ENCODE results near the gene CFAP299.

CFAP299 gene

DNA sequence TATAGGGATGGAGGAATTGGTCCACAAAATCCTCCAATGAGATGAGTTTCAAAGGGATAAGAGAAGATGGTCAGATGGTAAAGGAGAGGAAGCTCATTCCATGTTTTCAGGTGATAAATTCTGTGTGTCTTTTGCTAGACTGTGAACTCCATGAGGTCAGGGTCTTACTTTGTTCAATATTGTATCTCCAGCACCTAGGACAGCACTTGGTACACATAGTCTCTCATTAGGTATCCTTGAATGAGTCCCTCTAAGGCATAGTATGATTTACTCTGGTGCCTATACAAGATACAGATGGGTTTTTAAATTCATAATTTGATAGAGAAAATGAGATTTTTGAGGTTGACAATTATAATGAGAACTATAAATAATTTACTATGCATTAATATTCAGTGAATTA, 510.7 kb downstream of the CFAP299 start:
- no peak overlapping the region for H2AK5ac ChIP-seq (ENCODE audit: low read length)
- H3K27ac ChIP-seq (ENCODE audit: low read depth, low read length) = no peak overlapping the region
- no peak overlapping the region for H3K9ac ChIP-seq (ENCODE audit: low read length)
- H3K4me3 ChIP-seq (ENCODE audit: low read length) = no peak overlapping the region
- no peak overlapping the region for H3K18ac ChIP-seq (ENCODE audit: low read length)
- no peaks in the 10 kb centered on the region for H3K79me1 ChIP-seq (ENCODE audit: low read length)
- H2BK120ac ChIP-seq (ENCODE audit: low read depth, low read length) = no peak overlapping the region
- H4K5ac ChIP-seq (ENCODE audit: low read length) = no peak overlapping the region
- H3K27me3 ChIP-seq (ENCODE audit: insufficient read depth, low read length, poor library complexity) = peaks cover 2% of the 10 kb centered on the region
- H2BK15ac ChIP-seq (replicated peaks; ENCODE audit: low read depth) = no peak overlapping the region
- H3K4ac ChIP-seq (ENCODE audit: low read depth, low read length) = no peak overlapping the region
- no peak overlapping the region for H3K4me2 ChIP-seq (ENCODE audit: low read length)
- H2BK5ac ChIP-seq (ENCODE audit: low read length) = no peak overlapping the region
- H3K23ac ChIP-seq (ENCODE audit: low read length) = no peak overlapping the region
- H3K36me3 ChIP-seq (ENCODE audit: control insufficient read depth, insufficient read depth, low read length) = no peaks in the 10 kb centered on the region
- no peak overlapping the region for H4K8ac ChIP-seq (ENCODE audit: low read depth, low read length)
- DNase-seq = no peak
- no peak overlapping the region for H3K56ac ChIP-seq (ENCODE audit: low read length)
- H3K4me1 ChIP-seq (ENCODE audit: control insufficient read depth, low read depth, low read length) = no peaks in the 10 kb centered on the region
- no peaks in the 10 kb centered on the region for H3K79me2 ChIP-seq (ENCODE audit: control insufficient read depth, insufficient read depth, low read length)

DNA sequence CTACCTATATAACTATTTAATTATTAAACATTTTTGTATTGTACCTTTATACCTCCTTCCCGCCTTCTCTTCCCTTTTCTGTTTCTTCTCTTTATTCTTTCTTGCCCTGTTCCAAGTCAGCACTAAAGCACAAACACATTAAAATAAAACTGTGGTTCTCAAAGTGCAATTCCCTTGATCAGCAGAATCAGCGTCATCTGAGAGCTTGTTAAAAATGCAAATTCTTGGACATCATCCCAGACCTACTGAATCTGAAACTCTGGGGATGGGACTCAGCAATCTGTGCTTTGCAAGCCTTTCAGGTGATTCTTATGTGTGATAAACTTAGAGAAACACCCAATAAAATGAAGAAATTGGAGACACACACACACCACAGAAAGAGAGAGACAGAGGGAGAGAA, 516.5 kb downstream of the CFAP299 start:
- no peak overlapping the region for H3K4ac ChIP-seq (ENCODE audit: low read depth, low read length)
- no peak overlapping the region for H3K27ac ChIP-seq (ENCODE audit: low read depth, low read length)
- no peak overlapping the region for H2BK5ac ChIP-seq (ENCODE audit: low read length)
- no peak overlapping the region for H3K56ac ChIP-seq (ENCODE audit: low read length)
- no peak overlapping the region for H3K23ac ChIP-seq (ENCODE audit: low read length)
- no peak overlapping the region for H4K5ac ChIP-seq (ENCODE audit: low read length)
- no peak overlapping the region for H2BK15ac ChIP-seq (replicated peaks; ENCODE audit: low read depth)
- no peak overlapping the region for H3K4me2 ChIP-seq (ENCODE audit: low read length)
- DNase-seq = no peak
- no peaks in the 10 kb centered on the region for H3K4me1 ChIP-seq (ENCODE audit: control insufficient read depth, low read depth, low read length)
- no CpG with 5 or more reads among the region's 2 CpGs for WGBS (ENCODE audit: extremely low coverage, insufficient coverage, low lambda C conversion rate)
- no peaks in the 10 kb centered on the region for H3K79me2 ChIP-seq (ENCODE audit: control insufficient read depth, insufficient read depth, low read length)
- H3K27me3 ChIP-seq (ENCODE audit: insufficient read depth, low read length, poor library complexity) = no peaks in the 10 kb centered on the region
- H3K4me3 ChIP-seq (ENCODE audit: low read length) = no peak overlapping the region
- no peak overlapping the region for H3K18ac ChIP-seq (ENCODE audit: low read length)
- H3K36me3 ChIP-seq (ENCODE audit: control insufficient read depth, insufficient read depth, low read length) = no peaks in the 10 kb centered on the region
- no peaks in the 10 kb centered on the region for H3K79me1 ChIP-seq (ENCODE audit: low read length)
- no peak overlapping the region for H2BK120ac ChIP-seq (ENCODE audit: low read depth, low read length)
- no peak overlapping the region for H4K8ac ChIP-seq (ENCODE audit: low read depth, low read length)
- H3K9ac ChIP-seq (ENCODE audit: low read length) = no peak overlapping the region
- no peak overlapping the region for H2AK5ac ChIP-seq (ENCODE audit: low read length)

DNA sequence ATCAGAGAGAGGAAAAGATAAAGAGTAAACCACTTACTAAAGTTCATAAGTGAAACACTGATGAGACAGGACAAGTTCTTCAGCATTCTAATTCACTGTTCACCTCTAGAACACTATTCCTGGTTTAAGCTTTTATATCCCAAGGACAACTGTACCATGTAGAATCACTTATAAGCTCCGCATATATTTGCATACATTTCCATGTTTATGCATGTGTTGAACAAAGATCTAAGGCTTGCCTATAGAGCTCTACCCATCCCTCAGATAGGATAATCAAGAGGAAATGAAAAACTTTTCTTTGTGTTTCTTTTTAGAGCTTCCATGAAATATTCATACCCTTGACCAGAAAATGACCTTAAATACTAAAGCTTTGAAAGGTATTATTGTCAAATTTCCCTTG, 538.0 kb downstream of the CFAP299 start:
- H3K4me2 ChIP-seq (ENCODE audit: low read length) = no peak overlapping the region
- WGBS (ENCODE audit: extremely low coverage, insufficient coverage, low lambda C conversion rate) = no CpG with 5 or more reads among the region's 1 CpG
- H3K18ac ChIP-seq (ENCODE audit: low read length) = no peak overlapping the region
- H3K4me1 ChIP-seq (ENCODE audit: control insufficient read depth, low read depth, low read length) = no peaks in the 10 kb centered on the region
- no peaks in the 10 kb centered on the region for H3K79me2 ChIP-seq (ENCODE audit: control insufficient read depth, insufficient read depth, low read length)
- H4K5ac ChIP-seq (ENCODE audit: low read length) = no peak overlapping the region
- H3K9ac ChIP-seq (ENCODE audit: low read length) = no peak overlapping the region
- no peak overlapping the region for H3K27ac ChIP-seq (ENCODE audit: low read depth, low read length)
- H2BK5ac ChIP-seq (ENCODE audit: low read length) = no peak overlapping the region
- H3K4ac ChIP-seq (ENCODE audit: low read depth, low read length) = no peak overlapping the region
- H4K8ac ChIP-seq (ENCODE audit: low read depth, low read length) = no peak overlapping the region
- no peaks in the 10 kb centered on the region for H3K79me1 ChIP-seq (ENCODE audit: low read length)
- no peak overlapping the region for H2AK5ac ChIP-seq (ENCODE audit: low read length)
- no peaks in the 10 kb centered on the region for H3K27me3 ChIP-seq (ENCODE audit: insufficient read depth, low read length, poor library complexity)
- H3K56ac ChIP-seq (ENCODE audit: low read length) = no peak overlapping the region
- no peak overlapping the region for H2BK120ac ChIP-seq (ENCODE audit: low read depth, low read length)
- no peak overlapping the region for H3K4me3 ChIP-seq (ENCODE audit: low read length)
- H3K23ac ChIP-seq (ENCODE audit: low read length) = no peak overlapping the region
- no peak for DNase-seq
- H3K36me3 ChIP-seq (ENCODE audit: control insufficient read depth, insufficient read depth, low read length) = no peaks in the 10 kb centered on the region
- H2BK15ac ChIP-seq (replicated peaks; ENCODE audit: low read depth) = no peak overlapping the region

DNA sequence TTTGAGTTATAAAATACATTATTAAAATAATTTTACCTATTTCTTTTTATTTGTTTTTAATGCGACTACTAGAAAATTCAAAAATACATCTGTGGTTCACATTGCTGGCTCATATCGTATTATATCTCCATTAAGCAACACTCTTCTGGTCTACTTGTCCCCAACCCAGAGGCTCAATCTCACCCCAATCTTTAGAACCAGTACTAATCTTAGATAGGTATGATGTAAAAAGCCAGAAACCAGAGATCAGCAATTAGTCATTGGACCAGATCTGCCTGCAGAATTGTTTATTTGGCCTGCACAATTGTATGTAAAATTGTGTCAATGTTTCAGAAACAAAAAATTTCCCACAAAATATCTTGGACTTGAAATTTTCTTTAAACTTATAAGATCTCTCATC, 539.4 kb downstream of the CFAP299 start:
- Histone ChIP-seq H3K79me2 (ENCODE audit: control insufficient read depth, insufficient read depth, low read length) (no peaks in the 10 kb centered on the region), H2BK15ac (replicated peaks; ENCODE audit: low read depth) (no peak overlapping the region), H3K27me3 (ENCODE audit: insufficient read depth, low read length, poor library complexity) (no peaks in the 10 kb centered on the region), H2BK5ac (ENCODE audit: low read length) (no peak overlapping the region), H3K36me3 (ENCODE audit: control insufficient read depth, insufficient read depth, low read length) (no peaks in the 10 kb centered on the region), H4K8ac (ENCODE audit: low read depth, low read length) (no peak overlapping the region), H3K4me1 (ENCODE audit: control insufficient read depth, low read depth, low read length) (no peaks in the 10 kb centered on the region), H3K27ac (ENCODE audit: low read depth, low read length) (no peak overlapping the region), H4K5ac (ENCODE audit: low read length) (no peak overlapping the region), H3K23ac (ENCODE audit: low read length) (no peak overlapping the region), H3K79me1 (ENCODE audit: low read length) (no peaks in the 10 kb centered on the region), H3K4me2 (ENCODE audit: low read length) (no peak overlapping the region), H3K18ac (ENCODE audit: low read length) (no peak overlapping the region), H2AK5ac (ENCODE audit: low read length) (no peak overlapping the region), H2BK120ac (ENCODE audit: low read depth, low read length) (no peak overlapping the region), H3K4ac (ENCODE audit: low read depth, low read length) (no peak overlapping the region), H3K56ac (ENCODE audit: low read length) (no peak overlapping the region), H3K9ac (ENCODE audit: low read length) (no peak overlapping the region), H3K4me3 (ENCODE audit: low read length) (no peak overlapping the region)
- 100% methylated on average over 2 of the region's 2 CpGs for WGBS (ENCODE audit: extremely low coverage, insufficient coverage, low lambda C conversion rate)
- no peak for DNase-seq

DNA sequence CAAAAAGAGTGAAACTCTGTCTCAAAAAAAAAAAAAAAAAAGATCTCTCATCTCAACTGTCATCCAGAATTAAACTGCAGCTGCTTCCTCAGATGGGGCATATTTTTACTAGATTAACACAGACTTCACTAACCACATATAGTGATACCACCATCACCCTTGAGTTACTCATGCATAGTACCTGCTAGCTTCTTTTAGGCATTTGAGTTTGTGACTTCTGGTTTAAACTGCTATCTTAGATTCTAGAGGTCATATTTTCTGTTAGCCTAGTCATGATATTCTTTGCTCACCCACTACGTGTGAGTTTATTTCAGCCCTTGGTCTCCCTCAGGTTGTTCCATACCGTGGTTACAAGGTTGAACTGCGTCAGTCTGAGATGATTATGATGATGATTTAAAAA, 540.1 kb downstream of the CFAP299 start:
- no peak overlapping the region for H2BK120ac ChIP-seq (ENCODE audit: low read depth, low read length)
- no peaks in the 10 kb centered on the region for H3K79me2 ChIP-seq (ENCODE audit: control insufficient read depth, insufficient read depth, low read length)
- H3K4me3 ChIP-seq (ENCODE audit: low read length) = no peak overlapping the region
- WGBS (ENCODE audit: extremely low coverage, insufficient coverage, low lambda C conversion rate) = no CpG with 5 or more reads among the region's 3 CpGs
- H3K23ac ChIP-seq (ENCODE audit: low read length) = no peak overlapping the region
- H4K5ac ChIP-seq (ENCODE audit: low read length) = no peak overlapping the region
- H3K4me1 ChIP-seq (ENCODE audit: control insufficient read depth, low read depth, low read length) = no peaks in the 10 kb centered on the region
- H3K27me3 ChIP-seq (ENCODE audit: insufficient read depth, low read length, poor library complexity) = no peaks in the 10 kb centered on the region
- H3K9ac ChIP-seq (ENCODE audit: low read length) = no peak overlapping the region
- H3K4ac ChIP-seq (ENCODE audit: low read depth, low read length) = no peak overlapping the region
- DNase-seq = no peak
- H2AK5ac ChIP-seq (ENCODE audit: low read length) = no peak overlapping the region
- no peak overlapping the region for H3K27ac ChIP-seq (ENCODE audit: low read depth, low read length)
- no peaks in the 10 kb centered on the region for H3K36me3 ChIP-seq (ENCODE audit: control insufficient read depth, insufficient read depth, low read length)
- H3K4me2 ChIP-seq (ENCODE audit: low read length) = no peak overlapping the region
- H3K79me1 ChIP-seq (ENCODE audit: low read length) = no peaks in the 10 kb centered on the region
- H4K8ac ChIP-seq (ENCODE audit: low read depth, low read length) = no peak overlapping the region
- H2BK5ac ChIP-seq (ENCODE audit: low read length) = no peak overlapping the region
- H3K56ac ChIP-seq (ENCODE audit: low read length) = no peak overlapping the region
- H2BK15ac ChIP-seq (replicated peaks; ENCODE audit: low read depth) = no peak overlapping the region
- H3K18ac ChIP-seq (ENCODE audit: low read length) = no peak overlapping the region

DNA sequence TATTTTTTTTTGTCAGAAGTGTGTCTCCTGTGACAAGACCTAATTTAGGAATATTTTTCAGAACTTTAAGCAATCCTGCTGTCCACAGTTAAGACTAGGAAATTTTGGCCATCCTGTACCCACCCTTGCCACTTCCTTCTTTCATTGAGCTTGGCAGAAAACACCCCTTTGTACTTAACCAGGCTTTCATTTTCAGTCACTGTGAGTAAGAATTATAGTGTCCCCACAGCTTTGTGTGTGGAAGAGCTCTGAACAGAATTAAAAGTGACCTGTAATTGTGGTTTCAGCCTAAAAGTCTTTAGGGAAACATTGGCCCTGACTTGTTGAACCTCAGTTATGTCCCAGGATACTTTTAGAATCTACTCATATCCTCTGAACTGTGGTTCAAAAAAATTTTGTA, 541.3 kb downstream of the CFAP299 start:
- Histone ChIP-seq H2BK5ac (ENCODE audit: low read length) (no peak overlapping the region), H3K9ac (ENCODE audit: low read length) (no peak overlapping the region), H3K27ac (ENCODE audit: low read depth, low read length) (no peak overlapping the region), H3K4ac (ENCODE audit: low read depth, low read length) (no peak overlapping the region), H3K4me3 (ENCODE audit: low read length) (no peak overlapping the region), H3K18ac (ENCODE audit: low read length) (no peak overlapping the region), H3K27me3 (ENCODE audit: insufficient read depth, low read length, poor library complexity) (no peaks in the 10 kb centered on the region), H3K56ac (ENCODE audit: low read length) (no peak overlapping the region), H3K79me2 (ENCODE audit: control insufficient read depth, insufficient read depth, low read length) (no peaks in the 10 kb centered on the region), H3K4me2 (ENCODE audit: low read length) (no peak overlapping the region), H3K36me3 (ENCODE audit: control insufficient read depth, insufficient read depth, low read length) (no peaks in the 10 kb centered on the region), H2AK5ac (ENCODE audit: low read length) (no peak overlapping the region), H3K79me1 (ENCODE audit: low read length) (no peaks in the 10 kb centered on the region), H3K23ac (ENCODE audit: low read length) (no peak overlapping the region), H3K4me1 (ENCODE audit: control insufficient read depth, low read depth, low read length) (no peaks in the 10 kb centered on the region), H2BK15ac (replicated peaks; ENCODE audit: low read depth) (no peak overlapping the region), H2BK120ac (ENCODE audit: low read depth, low read length) (no peak overlapping the region), H4K5ac (ENCODE audit: low read length) (no peak overlapping the region), H4K8ac (ENCODE audit: low read depth, low read length) (no peak overlapping the region)
- DNase-seq = no peak

Data from mesendoderm (in vitro differentiated cells).